GM12878 (cell line): ENCODE measurements around the gene SLC13A3. TPM values are rescaled to one million over a fixed set of nuclear protein-coding genes. Genes with fewer than 3 reads are reported as not detected.
A peak's percentile ranks its signal among the peaks of the same experiment; 100 is the strongest.

Experiments
- BCL11A ChIP-seq: IDR thresholded peaks from 2 replicates; pipeline ENCODE4 v1.6.1; 2011; ENCODE audit warnings: low read depth, low read length
- CHD4 ChIP-seq: fragments of 200-600 bp; sonication (generic); IDR thresholded peaks from 2 replicates; pipeline ENCODE4 v1.6.1; 2016; ENCODE audit warnings: mild to moderate bottlenecking
- DPF2 ChIP-seq: fragments of 450-650 bp; IDR thresholded peaks from 2 replicates; pipeline ENCODE4 v1.6.1; 2017; ENCODE audit warnings: mild to moderate bottlenecking
- KDM1A ChIP-seq: fragments of 200-600 bp; sonication (generic); IDR thresholded peaks from 2 replicates; pipeline ENCODE4 v1.6.1; 2016; ENCODE audit warnings: borderline replicate concordance
- MTA2 ChIP-seq: fragments of 450-650 bp; IDR thresholded peaks from 2 replicates; pipeline ENCODE4 v1.6.1; 2016; ENCODE audit warnings: low read depth, mild to moderate bottlenecking, moderate library complexity
- PAX8 ChIP-seq: fragments of 450-650 bp; IDR thresholded peaks from 2 replicates; pipeline ENCODE4 v1.6.1; 2017; ENCODE audit warnings: mild to moderate bottlenecking, moderate library complexity
- REST ChIP-seq: IDR thresholded peaks from 2 replicates; pipeline ENCODE4 v1.6.1; 2012; ENCODE audit warnings: mild to moderate bottlenecking, low read depth, low read length
- RUNX3 ChIP-seq: IDR thresholded peaks from 2 replicates; pipeline ENCODE4 v1.6.1; 2012; ENCODE audit warnings: low read length, inconsistent platforms
- SIX5 ChIP-seq: IDR thresholded peaks from 2 replicates; pipeline ENCODE4 v1.6.1; 2011; ENCODE audit warnings: mild to moderate bottlenecking, low read depth, low read length, moderate library complexity; ENCODE audit not compliant: severe bottlenecking
- SMARCA5 ChIP-seq: fragments of 450-650 bp; IDR thresholded peaks from 2 replicates; pipeline ENCODE4 v1.6.1; 2017; ENCODE audit warnings: mild to moderate bottlenecking
- TCF3 ChIP-seq: IDR thresholded peaks from 2 replicates; pipeline ENCODE4 v1.6.1; 2012; ENCODE audit warnings: low read depth, mild to moderate bottlenecking, low read length, borderline replicate concordance; ENCODE audit not compliant: insufficient read depth
- ZNF687 ChIP-seq: fragments of 450-650 bp; IDR thresholded peaks from 2 replicates; pipeline ENCODE4 v1.6.1; 2017; ENCODE audit warnings: mild to moderate bottlenecking, moderate library complexity
- polyA plus RNA-seq, 11 experiments: library from polyadenylated mRNA; depleted of rRNA in 4 of 11; unstranded in 6 of 11; stranded (reverse) in 5 of 11; fragments of >200 nt; fragmentation: Nextera tagmentation in 4 of 11; fragmentation: Illumina TruSeq in 1 of 11; extraction: Ambion mirVana in 4 of 11; extraction: Trizol in 1 of 11; gene quantifications; 1 replicate in 1 of 11; 2 replicates in 10 of 11; pipeline versions ENCODE4 v1.2.1 to v1.2.3, GENCODE V29; 2011 to 2016; ENCODE audit warnings: inconsistent platforms in 2 of 11, missing spikeins in 2 of 11, low read depth in 1 of 11
- total RNA-seq, 4 experiments: library from RNA; depleted of rRNA in 3 of 4; stranded (reverse); fragments of >200 nt in 3 of 4; fragmentation: Illumina TruSeq in 1 of 4; extraction: Trizol in 1 of 4; gene quantifications; 2 replicates each; pipeline versions ENCODE4 v1.2.1 to v1.2.3, GENCODE V29; 2013 to 2021

SLC13A3 gene
- total and polyA plus RNA-seq, 10 of the 15 experiments (the other 5 are each of a cell fraction or from before 2014, with no cell fraction given) = 0.03 to 0.76 (median 0.07) TPM; not detected in 4

GRCh38 chr20:46588532-46589511 lies 62.4 kb downstream of the SLC13A3 start (continued):
- TF ChIP-seq REST (no peak), CHD4 (no peak), RUNX3 (peak; percentile 26), PAX8 (no peak), BCL11A (no peak), TCF3 (no peak), SIX5 (no peak), ZNF687 (0 out of 2 replicates have a peak, but pooled peaks have one; percentile 5), DPF2 (peak; percentile 10; the same call in 1 of the 2 replicates), SMARCA5 (peak; percentile 93), MTA2 (peak; percentile 13; the same call in 1 of the 2 replicates), KDM1A (no peak)
